ENCODE measurements around the gene ST8SIA1.

The ST8SIA1 gene

DNA sequence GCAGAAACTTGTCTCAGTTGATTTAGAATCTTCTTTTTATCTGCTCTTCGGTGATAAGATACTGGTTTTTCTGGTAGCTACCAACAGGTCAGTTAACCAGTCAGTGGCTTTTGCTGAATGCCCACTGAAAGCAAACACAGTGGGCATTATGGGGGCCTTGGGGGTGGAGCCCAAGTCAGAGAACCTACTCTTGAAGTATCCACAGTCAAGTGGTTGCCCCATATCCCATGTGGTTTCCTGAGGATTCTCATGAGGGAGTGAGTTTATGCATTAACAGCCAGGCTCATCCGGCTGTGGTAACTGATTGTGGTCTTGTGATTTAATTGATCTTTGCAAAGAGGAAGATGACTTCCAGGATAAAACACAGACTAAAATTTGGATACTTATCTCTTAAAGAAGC is 83.7 kb downstream of the ST8SIA1 start:
- no peak overlapping the region for H3K4me3 ChIP-seq (ENCODE audit: insufficient read depth, low read length, poor library complexity, severe bottlenecking)
- no peak overlapping the region for H3K27ac ChIP-seq (ENCODE audit: low read depth, low read length)
- no peak overlapping the region for H2AFZ ChIP-seq (ENCODE audit: low read depth, low read length, severe bottlenecking)
- H3F3A ChIP-seq (ENCODE audit: insufficient read depth): no peaks in the 10 kb centered on the region
- H3K9me2 ChIP-seq (replicated peaks; ENCODE audit: insufficient read depth, low read length): no peaks in the 10 kb centered on the region
- no peaks in the 10 kb centered on the region for H3K79me2 ChIP-seq (ENCODE audit: insufficient read depth, low read length)
- TF ChIP-seq, protein P1, sequence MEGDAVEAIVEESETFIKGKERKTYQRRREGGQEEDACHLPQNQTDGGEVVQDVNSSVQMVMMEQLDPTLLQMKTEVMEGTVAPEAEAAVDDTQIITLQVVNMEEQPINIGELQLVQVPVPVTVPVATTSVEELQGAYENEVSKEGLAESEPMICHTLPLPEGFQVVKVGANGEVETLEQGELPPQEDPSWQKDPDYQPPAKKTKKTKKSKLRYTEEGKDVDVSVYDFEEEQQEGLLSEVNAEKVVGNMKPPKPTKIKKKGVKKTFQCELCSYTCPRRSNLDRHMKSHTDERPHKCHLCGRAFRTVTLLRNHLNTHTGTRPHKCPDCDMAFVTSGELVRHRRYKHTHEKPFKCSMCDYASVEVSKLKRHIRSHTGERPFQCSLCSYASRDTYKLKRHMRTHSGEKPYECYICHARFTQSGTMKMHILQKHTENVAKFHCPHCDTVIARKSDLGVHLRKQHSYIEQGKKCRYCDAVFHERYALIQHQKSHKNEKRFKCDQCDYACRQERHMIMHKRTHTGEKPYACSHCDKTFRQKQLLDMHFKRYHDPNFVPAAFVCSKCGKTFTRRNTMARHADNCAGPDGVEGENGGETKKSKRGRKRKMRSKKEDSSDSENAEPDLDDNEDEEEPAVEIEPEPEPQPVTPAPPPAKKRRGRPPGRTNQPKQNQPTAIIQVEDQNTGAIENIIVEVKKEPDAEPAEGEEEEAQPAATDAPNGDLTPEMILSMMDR (IDR thresholded peaks at IDR 0.05; ENCODE audit: insufficient read depth, low read length, poor library complexity, severe bottlenecking): no peak
- TF ChIP-seq EZH2phosphoT487 (conservative IDR thresholded peaks at IDR 0.05; ENCODE audit: low read length): no peak
- no peaks in the 10 kb centered on the region for H3K36me3 ChIP-seq (ENCODE audit: low read length)
- H4K20me1 ChIP-seq (ENCODE audit: low read depth, low read length): no peaks in the 10 kb centered on the region
- H3K9ac ChIP-seq (ENCODE audit: low read length): no peak overlapping the region
- no peaks in the 10 kb centered on the region for H3K9me3 ChIP-seq (ENCODE audit: insufficient read depth, low read length)
- no peak overlapping the region for H3K4me2 ChIP-seq (ENCODE audit: low read depth, low read length, poor library complexity, severe bottlenecking)
- no peaks in the 10 kb centered on the region for H3K27me3 ChIP-seq (ENCODE audit: low read length)

DNA sequence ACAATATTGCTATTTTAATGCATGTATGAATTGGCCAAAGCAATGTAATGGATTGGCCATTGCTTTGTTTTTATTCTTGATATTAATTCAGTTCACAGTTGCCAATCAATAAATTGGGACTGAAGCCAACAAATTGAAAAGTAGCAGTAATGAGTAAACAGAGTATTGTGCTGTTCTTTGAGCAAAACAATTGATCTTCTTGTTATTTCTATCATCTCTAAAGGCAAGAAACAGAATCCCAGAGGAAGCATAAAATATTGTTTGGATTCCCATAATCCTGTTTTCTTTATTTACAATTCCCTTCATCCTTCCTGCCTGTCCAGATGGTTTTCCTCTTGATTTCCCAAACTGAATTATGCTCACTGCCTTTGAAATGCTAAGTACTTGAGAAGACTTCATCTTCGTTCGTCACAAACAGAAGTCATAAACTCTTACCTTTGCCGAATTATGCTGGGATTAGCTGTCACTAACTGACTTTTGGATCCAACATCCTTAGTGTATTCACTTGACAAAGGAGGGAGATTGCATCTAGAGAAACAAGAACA is 85.9 kb downstream of the ST8SIA1 start:
- TF ChIP-seq, protein P1 (IDR thresholded peaks at IDR 0.05; ENCODE audit: insufficient read depth, low read length, poor library complexity, severe bottlenecking): no peak
- TF ChIP-seq EZH2phosphoT487 (conservative IDR thresholded peaks at IDR 0.05; ENCODE audit: low read length): no peak
- H3F3A ChIP-seq (ENCODE audit: insufficient read depth): no peaks in the 10 kb centered on the region
- H3K9me3 ChIP-seq (ENCODE audit: insufficient read depth, low read length): no peaks in the 10 kb centered on the region
- no peak overlapping the region for H3K27ac ChIP-seq (ENCODE audit: low read depth, low read length)
- no peaks in the 10 kb centered on the region for H4K20me1 ChIP-seq (ENCODE audit: low read depth, low read length)
- H3K4me3 ChIP-seq (ENCODE audit: insufficient read depth, low read length, poor library complexity, severe bottlenecking): no peak overlapping the region
- no peaks in the 10 kb centered on the region for H3K27me3 ChIP-seq (ENCODE audit: low read length)
- no peak overlapping the region for H2AFZ ChIP-seq (ENCODE audit: low read depth, low read length, severe bottlenecking)
- no peak overlapping the region for H3K9ac ChIP-seq (ENCODE audit: low read length)
- no peaks in the 10 kb centered on the region for H3K36me3 ChIP-seq (ENCODE audit: low read length)
- H3K79me2 ChIP-seq (ENCODE audit: insufficient read depth, low read length): no peaks in the 10 kb centered on the region
- H3K4me2 ChIP-seq (ENCODE audit: low read depth, low read length, poor library complexity, severe bottlenecking): no peak overlapping the region
- H3K9me2 ChIP-seq (replicated peaks; ENCODE audit: insufficient read depth, low read length): no peaks in the 10 kb centered on the region

DNA sequence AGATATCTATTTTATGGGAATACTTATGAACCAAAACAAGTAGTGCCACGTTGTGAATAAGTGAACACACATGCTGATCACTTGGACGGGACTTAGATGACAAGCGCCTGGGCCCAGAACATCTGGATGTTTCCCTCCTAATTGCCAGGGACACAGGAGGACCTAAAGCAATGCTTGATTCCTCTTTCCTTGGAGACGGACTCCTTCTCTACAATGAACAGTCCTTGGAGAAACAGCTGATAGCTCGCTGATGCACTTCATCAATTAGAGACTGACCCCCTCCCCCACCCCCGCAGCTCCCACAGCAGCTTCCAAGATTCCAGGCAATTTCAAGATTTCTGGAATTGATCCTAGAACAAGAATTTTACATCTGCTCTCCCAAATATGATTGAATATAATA is 86.4 kb downstream of the ST8SIA1 start:
- Histone ChIP-seq H3K9me2 (replicated peaks; ENCODE audit: insufficient read depth, low read length) (no peaks in the 10 kb centered on the region), H3K4me2 (ENCODE audit: low read depth, low read length, poor library complexity, severe bottlenecking) (no peak overlapping the region), H3K79me2 (ENCODE audit: insufficient read depth, low read length) (no peaks in the 10 kb centered on the region), H3K9me3 (ENCODE audit: insufficient read depth, low read length) (no peaks in the 10 kb centered on the region), H4K20me1 (ENCODE audit: low read depth, low read length) (no peaks in the 10 kb centered on the region), H3K4me3 (ENCODE audit: insufficient read depth, low read length, poor library complexity, severe bottlenecking) (no peak overlapping the region), H3K36me3 (ENCODE audit: low read length) (no peaks in the 10 kb centered on the region), H3K27ac (ENCODE audit: low read depth, low read length) (no peak overlapping the region), H2AFZ (ENCODE audit: low read depth, low read length, severe bottlenecking) (no peak overlapping the region), H3K27me3 (ENCODE audit: low read length) (no peaks in the 10 kb centered on the region), H3F3A (ENCODE audit: insufficient read depth) (no peaks in the 10 kb centered on the region), H3K9ac (ENCODE audit: low read length) (no peak overlapping the region)
- TF ChIP-seq EZH2phosphoT487 (conservative IDR thresholded peaks at IDR 0.05; ENCODE audit: low read length): no peak
- TF ChIP-seq, protein P1 (IDR thresholded peaks at IDR 0.05; ENCODE audit: insufficient read depth, low read length, poor library complexity, severe bottlenecking): no peak

All from SU-DHL-6 (cell line).